SK-N-SH (cell line): ENCODE measurements around the gene P2RX4.
"Not testable (repeated sequence)": the region's sequence is repeated elsewhere in the genome, so short reads cannot be mapped to it uniquely, and the experiment has no call there.

Source experiments
- POLR2AphosphoS5 ChIP-seq: IDR thresholded peaks from 2 replicates; pipeline ENCODE4 v1.6.1; 2012; ENCODE audit warnings: low read depth, low read length
- TF ChIP-seq, protein P1 (sequence below): fragments of 200-600 bp; sonication (generic); IDR thresholded peaks from 2 replicates; pipeline ENCODE4 v1.6.1; 2017; ENCODE audit warnings: antibody characterized with exemption, mild to moderate bottlenecking, moderate library complexity

DNA sequence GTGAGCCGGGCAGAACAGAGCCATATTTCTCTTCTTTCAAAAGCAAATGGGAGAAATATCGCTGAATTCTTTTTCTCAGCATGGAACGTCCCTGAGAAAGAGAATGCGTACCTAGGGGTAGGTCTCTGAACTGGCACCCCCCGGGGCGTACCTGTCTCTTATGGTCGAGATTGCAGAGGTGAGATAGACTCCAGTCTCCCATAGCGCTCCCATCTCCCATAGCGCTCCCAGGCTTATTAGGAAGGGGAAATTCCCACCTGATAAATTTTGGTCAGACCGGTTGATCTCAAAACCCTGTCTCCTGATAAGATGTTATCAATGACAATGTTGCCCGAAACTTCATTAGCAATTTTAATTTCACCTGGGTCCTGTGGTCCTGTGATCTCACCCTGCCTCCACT is 70.6 kb downstream of the P2RX4 start:
- TF ChIP-seq, protein P1, sequence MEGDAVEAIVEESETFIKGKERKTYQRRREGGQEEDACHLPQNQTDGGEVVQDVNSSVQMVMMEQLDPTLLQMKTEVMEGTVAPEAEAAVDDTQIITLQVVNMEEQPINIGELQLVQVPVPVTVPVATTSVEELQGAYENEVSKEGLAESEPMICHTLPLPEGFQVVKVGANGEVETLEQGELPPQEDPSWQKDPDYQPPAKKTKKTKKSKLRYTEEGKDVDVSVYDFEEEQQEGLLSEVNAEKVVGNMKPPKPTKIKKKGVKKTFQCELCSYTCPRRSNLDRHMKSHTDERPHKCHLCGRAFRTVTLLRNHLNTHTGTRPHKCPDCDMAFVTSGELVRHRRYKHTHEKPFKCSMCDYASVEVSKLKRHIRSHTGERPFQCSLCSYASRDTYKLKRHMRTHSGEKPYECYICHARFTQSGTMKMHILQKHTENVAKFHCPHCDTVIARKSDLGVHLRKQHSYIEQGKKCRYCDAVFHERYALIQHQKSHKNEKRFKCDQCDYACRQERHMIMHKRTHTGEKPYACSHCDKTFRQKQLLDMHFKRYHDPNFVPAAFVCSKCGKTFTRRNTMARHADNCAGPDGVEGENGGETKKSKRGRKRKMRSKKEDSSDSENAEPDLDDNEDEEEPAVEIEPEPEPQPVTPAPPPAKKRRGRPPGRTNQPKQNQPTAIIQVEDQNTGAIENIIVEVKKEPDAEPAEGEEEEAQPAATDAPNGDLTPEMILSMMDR: not testable (repeated sequence)
- not testable (repeated sequence) for TF ChIP-seq POLR2AphosphoS5
